Measurements from ENCODE around the gene KCTD18. TPM values are rescaled to one million over a fixed set of nuclear protein-coding genes. Genes with fewer than 3 reads are reported as not detected.

Gene KCTD18
- total and polyA plus RNA-seq, 10 of the 15 experiments (the other 5 are each of a cell fraction or from before 2014, with no cell fraction given) = 1.4 to 16.9 (median 12.5) TPM

DNA sequence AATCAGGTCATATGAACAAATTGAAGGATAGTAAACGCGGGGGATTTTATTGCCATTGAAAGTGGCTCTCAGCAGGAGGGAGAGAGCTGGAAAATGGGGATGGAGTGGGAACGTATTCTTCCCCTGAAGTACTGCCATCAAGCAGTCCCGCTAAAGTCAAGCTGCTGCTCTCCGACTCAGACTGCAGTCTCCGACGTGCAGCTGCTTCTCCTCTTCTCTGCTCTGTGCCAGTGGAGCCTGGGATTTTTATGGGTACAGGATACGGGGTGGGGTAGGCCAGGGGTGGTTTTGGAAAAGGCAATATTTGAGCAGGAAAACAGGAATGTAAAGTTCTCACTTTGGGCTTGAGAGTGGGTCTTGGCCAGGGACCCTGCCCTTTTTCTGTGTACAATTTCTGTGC lies 33.0 kb downstream of the KCTD18 start (continued):
- TF ChIP-seq ZNF384 (IDR thresholded peaks at IDR 0.05; ENCODE audit: borderline replicate concordance, low read depth, low read length) (no peak), ZZZ3 (IDR thresholded peaks at IDR 0.05; ENCODE audit: control insufficient read depth, insufficient read length, low read depth) (no peak), ESRRA (IDR thresholded peaks at IDR 0.05; ENCODE audit: low read length) (no peak), RBBP5 (conservative IDR thresholded peaks at IDR 0.05) (no peak)
- TF ChIP-seq, protein P1, sequence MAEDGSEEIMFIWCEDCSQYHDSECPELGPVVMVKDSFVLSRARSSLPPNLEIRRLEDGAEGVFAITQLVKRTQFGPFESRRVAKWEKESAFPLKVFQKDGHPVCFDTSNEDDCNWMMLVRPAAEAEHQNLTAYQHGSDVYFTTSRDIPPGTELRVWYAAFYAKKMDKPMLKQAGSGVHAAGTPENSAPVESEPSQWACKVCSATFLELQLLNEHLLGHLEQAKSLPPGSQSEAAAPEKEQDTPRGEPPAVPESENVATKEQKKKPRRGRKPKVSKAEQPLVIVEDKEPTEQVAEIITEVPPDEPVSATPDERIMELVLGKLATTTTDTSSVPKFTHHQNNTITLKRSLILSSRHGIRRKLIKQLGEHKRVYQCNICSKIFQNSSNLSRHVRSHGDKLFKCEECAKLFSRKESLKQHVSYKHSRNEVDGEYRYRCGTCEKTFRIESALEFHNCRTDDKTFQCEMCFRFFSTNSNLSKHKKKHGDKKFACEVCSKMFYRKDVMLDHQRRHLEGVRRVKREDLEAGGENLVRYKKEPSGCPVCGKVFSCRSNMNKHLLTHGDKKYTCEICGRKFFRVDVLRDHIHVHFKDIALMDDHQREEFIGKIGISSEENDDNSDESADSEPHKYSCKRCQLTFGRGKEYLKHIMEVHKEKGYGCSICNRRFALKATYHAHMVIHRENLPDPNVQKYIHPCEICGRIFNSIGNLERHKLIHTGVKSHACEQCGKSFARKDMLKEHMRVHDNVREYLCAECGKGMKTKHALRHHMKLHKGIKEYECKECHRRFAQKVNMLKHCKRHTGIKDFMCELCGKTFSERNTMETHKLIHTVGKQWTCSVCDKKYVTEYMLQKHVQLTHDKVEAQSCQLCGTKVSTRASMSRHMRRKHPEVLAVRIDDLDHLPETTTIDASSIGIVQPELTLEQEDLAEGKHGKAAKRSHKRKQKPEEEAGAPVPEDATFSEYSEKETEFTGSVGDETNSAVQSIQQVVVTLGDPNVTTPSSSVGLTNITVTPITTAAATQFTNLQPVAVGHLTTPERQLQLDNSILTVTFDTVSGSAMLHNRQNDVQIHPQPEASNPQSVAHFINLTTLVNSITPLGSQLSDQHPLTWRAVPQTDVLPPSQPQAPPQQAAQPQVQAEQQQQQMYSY (CRISPR knock-in tag; IDR thresholded peaks at IDR 0.05) = no peak

DNA sequence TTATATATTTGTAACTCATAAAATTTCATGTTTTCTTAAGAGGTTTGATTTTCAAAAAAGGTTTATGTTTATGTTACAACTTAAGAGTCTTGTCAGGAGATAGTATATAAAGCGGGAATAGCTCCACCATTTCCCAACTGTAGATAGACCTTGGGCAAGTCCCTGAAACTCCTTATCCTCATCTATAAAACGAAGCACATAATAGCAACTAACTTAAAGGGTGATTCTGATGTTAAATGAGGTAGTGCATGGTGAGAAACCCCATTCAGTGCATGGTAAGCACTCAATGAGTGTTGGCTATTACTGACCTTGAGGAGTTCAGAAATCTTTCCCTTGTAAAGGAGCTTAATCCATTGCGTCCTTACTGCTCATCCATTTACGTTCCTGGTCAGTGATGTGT lies 34.1 kb downstream of the KCTD18 start:
- Histone ChIP-seq H3K9me3 (replicated peaks; ENCODE audit: control insufficient read depth, insufficient read depth, low read length) (no peaks in the 10 kb centered on the region), H2AFZ (ENCODE audit: control insufficient read depth, low read depth, low read length) (no peak overlapping the region), H3K9ac (ENCODE audit: control insufficient read depth, insufficient read depth, low read length) (no peak overlapping the region), H3K4me3 (no peak overlapping the region), H4K20me1 (ENCODE audit: control insufficient read depth, insufficient read depth) (no peaks in the 10 kb centered on the region), H3K79me2 (ENCODE audit: control insufficient read depth, insufficient read depth, low read length) (no peaks in the 10 kb centered on the region), H3K27me3 (replicated peaks in 1 of 2; ENCODE audit: control insufficient read depth in 2 of 2, insufficient read depth in 2 of 2, low read length in 1 of 2) (no peaks in the 10 kb centered on the region), H3K36me3 (ENCODE audit: control insufficient read depth in 2 of 2, insufficient read depth in 2 of 2, low read length in 1 of 2) (peaks cover 2 to 4% of the 10 kb centered on the region in 2 experiments; a peak in 3 of 4 replicates), H3K4me1 (ENCODE audit: control insufficient read depth, insufficient read depth, low read length) (peaks cover 24% of the 10 kb centered on the region), H3K27ac (ENCODE audit: control insufficient read depth, insufficient read depth) (no peak overlapping the region), H3K4me2 (ENCODE audit: control insufficient read depth, insufficient read depth) (no peak overlapping the region)
- RAD21 ChIA-PET (ENCODE audit: unreplicated experiment) = interaction anchor here (1.0 kb wide), 1 partner anchor 490 kb away, joined by 3 read pairs; no protein-coding TSS in a partner anchor
- FAIRE-seq (no peak), ATAC-seq (no peak), DNase-seq (ENCODE audit: low read depth, low spot score) (no peak)
- intact Hi-C loops (cut with micrococcal nuclease; ENCODE audit: unreplicated experiment) (no loop called here), in situ Hi-C loops (cut with MboI) (no loop called here)
- CTCF ChIA-PET = interaction anchor here (1.0 to 2.4 kb wide), 5 partner anchors 8 to 497 kb away, joined by 3 to 18 read pairs (median 3); no protein-coding TSS in a partner anchor
- TF ChIP-seq NFIC (IDR thresholded peaks at IDR 0.05; ENCODE audit: low read depth, low read length) (no peak), RBBP5 (conservative IDR thresholded peaks at IDR 0.05) (no peak), SREBF1 (IDR thresholded peaks at IDR 0.05; ENCODE audit: low read length) (no peak)
- TF ChIP-seq, protein P2, sequence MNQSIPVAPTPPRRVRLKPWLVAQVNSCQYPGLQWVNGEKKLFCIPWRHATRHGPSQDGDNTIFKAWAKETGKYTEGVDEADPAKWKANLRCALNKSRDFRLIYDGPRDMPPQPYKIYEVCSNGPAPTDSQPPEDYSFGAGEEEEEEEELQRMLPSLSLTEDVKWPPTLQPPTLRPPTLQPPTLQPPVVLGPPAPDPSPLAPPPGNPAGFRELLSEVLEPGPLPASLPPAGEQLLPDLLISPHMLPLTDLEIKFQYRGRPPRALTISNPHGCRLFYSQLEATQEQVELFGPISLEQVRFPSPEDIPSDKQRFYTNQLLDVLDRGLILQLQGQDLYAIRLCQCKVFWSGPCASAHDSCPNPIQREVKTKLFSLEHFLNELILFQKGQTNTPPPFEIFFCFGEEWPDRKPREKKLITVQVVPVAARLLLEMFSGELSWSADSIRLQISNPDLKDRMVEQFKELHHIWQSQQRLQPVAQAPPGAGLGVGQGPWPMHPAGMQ (IDR thresholded peaks at IDR 0.05; ENCODE audit: borderline replicate concordance) = no peak
- TF ChIP-seq, protein P3, sequence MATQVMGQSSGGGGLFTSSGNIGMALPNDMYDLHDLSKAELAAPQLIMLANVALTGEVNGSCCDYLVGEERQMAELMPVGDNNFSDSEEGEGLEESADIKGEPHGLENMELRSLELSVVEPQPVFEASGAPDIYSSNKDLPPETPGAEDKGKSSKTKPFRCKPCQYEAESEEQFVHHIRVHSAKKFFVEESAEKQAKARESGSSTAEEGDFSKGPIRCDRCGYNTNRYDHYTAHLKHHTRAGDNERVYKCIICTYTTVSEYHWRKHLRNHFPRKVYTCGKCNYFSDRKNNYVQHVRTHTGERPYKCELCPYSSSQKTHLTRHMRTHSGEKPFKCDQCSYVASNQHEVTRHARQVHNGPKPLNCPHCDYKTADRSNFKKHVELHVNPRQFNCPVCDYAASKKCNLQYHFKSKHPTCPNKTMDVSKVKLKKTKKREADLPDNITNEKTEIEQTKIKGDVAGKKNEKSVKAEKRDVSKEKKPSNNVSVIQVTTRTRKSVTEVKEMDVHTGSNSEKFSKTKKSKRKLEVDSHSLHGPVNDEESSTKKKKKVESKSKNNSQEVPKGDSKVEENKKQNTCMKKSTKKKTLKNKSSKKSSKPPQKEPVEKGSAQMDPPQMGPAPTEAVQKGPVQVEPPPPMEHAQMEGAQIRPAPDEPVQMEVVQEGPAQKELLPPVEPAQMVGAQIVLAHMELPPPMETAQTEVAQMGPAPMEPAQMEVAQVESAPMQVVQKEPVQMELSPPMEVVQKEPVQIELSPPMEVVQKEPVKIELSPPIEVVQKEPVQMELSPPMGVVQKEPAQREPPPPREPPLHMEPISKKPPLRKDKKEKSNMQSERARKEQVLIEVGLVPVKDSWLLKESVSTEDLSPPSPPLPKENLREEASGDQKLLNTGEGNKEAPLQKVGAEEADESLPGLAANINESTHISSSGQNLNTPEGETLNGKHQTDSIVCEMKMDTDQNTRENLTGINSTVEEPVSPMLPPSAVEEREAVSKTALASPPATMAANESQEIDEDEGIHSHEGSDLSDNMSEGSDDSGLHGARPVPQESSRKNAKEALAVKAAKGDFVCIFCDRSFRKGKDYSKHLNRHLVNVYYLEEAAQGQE (IDR thresholded peaks at IDR 0.05; ENCODE audit: low read depth, low read length) = no peak
- TF ChIP-seq, protein P4, sequence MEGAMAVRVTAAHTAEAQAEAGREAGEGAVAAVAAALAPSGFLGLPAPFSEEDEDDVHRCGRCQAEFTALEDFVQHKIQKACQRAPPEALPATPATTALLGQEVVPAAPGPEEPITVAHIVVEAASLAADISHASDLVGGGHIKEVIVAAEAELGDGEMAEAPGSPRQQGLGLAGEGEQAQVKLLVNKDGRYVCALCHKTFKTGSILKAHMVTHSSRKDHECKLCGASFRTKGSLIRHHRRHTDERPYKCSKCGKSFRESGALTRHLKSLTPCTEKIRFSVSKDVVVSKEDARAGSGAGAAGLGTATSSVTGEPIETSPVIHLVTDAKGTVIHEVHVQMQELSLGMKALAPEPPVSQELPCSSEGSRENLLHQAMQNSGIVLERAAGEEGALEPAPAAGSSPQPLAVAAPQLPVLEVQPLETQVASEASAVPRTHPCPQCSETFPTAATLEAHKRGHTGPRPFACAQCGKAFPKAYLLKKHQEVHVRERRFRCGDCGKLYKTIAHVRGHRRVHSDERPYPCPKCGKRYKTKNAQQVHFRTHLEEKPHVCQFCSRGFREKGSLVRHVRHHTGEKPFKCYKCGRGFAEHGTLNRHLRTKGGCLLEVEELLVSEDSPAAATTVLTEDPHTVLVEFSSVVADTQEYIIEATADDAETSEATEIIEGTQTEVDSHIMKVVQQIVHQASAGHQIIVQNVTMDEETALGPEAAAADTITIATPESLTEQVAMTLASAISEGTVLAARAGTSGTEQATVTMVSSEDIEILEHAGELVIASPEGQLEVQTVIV (IDR thresholded peaks at IDR 0.05; ENCODE audit: borderline replicate concordance, partially characterized antibody) = no peak
- no TSS peak for BruUV-seq (replicated peaks)
- POLR2A ChIA-PET = interaction anchor here (0.6 to 1.1 kb wide), 2 partner anchors 21 to 28 kb away, joined by 3 to 7 read pairs; no protein-coding TSS in a partner anchor
- 45% methylated on average over 4 of the region's 4 CpGs for WGBS (ENCODE audit: insufficient coverage, insufficient replicate concordance, low lambda C conversion rate, missing lambda C conversion rate)
- SMC1A ChIA-PET (ENCODE audit: uncharacterized antibody, unreplicated experiment) = interaction anchor here (0.6 to 1.7 kb wide), 4 partner anchors 10 to 496 kb away, joined by 3 to 7 read pairs (median 4); no protein-coding TSS in a partner anchor
